ENCODE results near the gene CFAP70. TPM values are rescaled to one million over a fixed set of nuclear protein-coding genes. Genes with fewer than 3 reads are reported as not detected.

The CFAP70 gene
- total and polyA plus RNA-seq, 2 of the 8 experiments (the other 6 are each of a cell fraction or from before 2014, with no cell fraction given) = 0.21 to 0.30 TPM

DNA sequence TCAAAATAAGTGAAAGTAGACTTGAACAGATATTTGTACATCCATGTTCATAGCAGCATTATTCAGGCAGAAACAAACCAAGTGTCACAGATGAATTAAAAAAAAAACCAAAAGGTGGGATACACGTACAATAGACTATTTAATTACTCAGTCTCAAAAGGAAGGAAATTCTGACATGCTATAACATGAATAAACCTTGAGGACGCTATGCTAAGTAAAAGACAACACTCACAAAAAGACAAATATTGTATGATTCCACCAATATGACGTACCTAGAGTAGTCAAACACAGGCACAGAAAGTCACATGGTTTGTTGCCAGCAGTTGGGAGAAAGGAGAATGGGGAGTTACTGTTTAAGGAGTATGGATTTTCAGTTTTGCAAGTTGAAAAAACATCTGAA lies 18.0 kb upstream of the CFAP70 start:
- Histone ChIP-seq H3K23me2 (ENCODE audit: low read depth, low read length) (no peaks in the 10 kb centered on the region), H3K4me1 (replicated peaks in 1 of 4; ENCODE audit: control insufficient read depth in 3 of 4, insufficient read depth in 4 of 4, low read length in 3 of 4) (no peaks in the 10 kb centered on the region), H2AFZ (ENCODE audit: low read length) (no peak overlapping the region), H4K20me1 (replicated peaks in 1 of 2; ENCODE audit: control insufficient read depth in 1 of 2, insufficient read depth in 2 of 2, low read length in 2 of 2) (no peaks in the 10 kb centered on the region), H4K8ac (ENCODE audit: extremely low read depth, insufficient read depth, low read length) (no peak overlapping the region), H3K4me3 (ENCODE audit: extremely low read depth in 1 of 4, insufficient read depth in 2 of 4, low read depth in 3 of 4, low read length in 4 of 4) (no peak overlapping the region), H3K23ac (ENCODE audit: insufficient read length) (no peak overlapping the region), H2BK5ac (ENCODE audit: low read depth, low read length) (no peak overlapping the region), H3K79me1 (ENCODE audit: low read depth, low read length) (no peaks in the 10 kb centered on the region), H3K4ac (replicated peaks; ENCODE audit: insufficient read length, low read depth, low read length) (no peak overlapping the region), H2BK12ac (ENCODE audit: low read depth, low read length) (no peak overlapping the region), H2BK20ac (ENCODE audit: low read length) (no peak overlapping the region), H3K36me3 (ENCODE audit: control insufficient read depth in 2 of 4, insufficient read depth in 4 of 4, low read length in 3 of 4) (peaks cover 6 to 35% (median 23%) of the 10 kb centered on the region in 4 experiments), H3K9me3 (ENCODE audit: insufficient read depth in 2 of 2, low read depth in 1 of 2, low read length in 1 of 2) (no peaks in the 10 kb centered on the region), H3K79me2 (ENCODE audit: control insufficient read depth in 1 of 2, insufficient read depth in 2 of 2, low read length in 2 of 2) (no peaks in the 10 kb centered on the region), H4K5ac (ENCODE audit: insufficient read length, low read depth, low read length) (no peak overlapping the region), H3K18ac (ENCODE audit: extremely low read depth, low read length) (no peak overlapping the region), H3K9ac (replicated peaks in 1 of 4; ENCODE audit: extremely low read depth in 1 of 4, low read depth in 3 of 4, low read length in 3 of 4) (no peak overlapping the region), H3K27me3 (replicated peaks in 1 of 4; ENCODE audit: control insufficient read depth in 3 of 4, extremely low read depth in 1 of 4, insufficient read depth in 3 of 4, low read length in 3 of 4) (no peaks in the 10 kb centered on the region), H3K27ac (ENCODE audit: low read depth, low read length) (no peak overlapping the region), H3K56ac (replicated peaks; ENCODE audit: insufficient read length, low read depth, low read length) (no peak overlapping the region), H3K4me2 (ENCODE audit: insufficient read depth in 1 of 2, low read depth in 2 of 2, low read length in 2 of 2) (no peak overlapping the region), H2BK15ac (ENCODE audit: low read length) (no peak overlapping the region), H3K14ac (ENCODE audit: insufficient read length) (no peak overlapping the region), H2AK5ac (ENCODE audit: low read depth, low read length) (no peak overlapping the region), H2BK120ac (replicated peaks; ENCODE audit: low read depth, low read length) (no peak overlapping the region), H4K91ac (replicated peaks; ENCODE audit: insufficient read length, low read length) (no peak overlapping the region)
- 85% methylated on average over 3 of the region's 3 CpGs; no CpG with 5 or more reads in 1 of the 2 experiments for WGBS, 2 experiments (ENCODE audit: extremely low coverage in 1 of 2, insufficient coverage in 1 of 2, insufficient read length in 1 of 2, insufficient replicate concordance in 2 of 2, low coverage in 1 of 2, low lambda C conversion rate in 2 of 2, missing lambda C conversion rate in 1 of 2)
- ChIA-PET CTCF (ENCODE audit: partially characterized antibody) (no interaction called here), POLR2A (ENCODE audit: partially characterized antibody) (no interaction called here)
- DNase-seq (ENCODE audit: low read depth in 1 of 2, low spot score in 2 of 2) (no peak), FAIRE-seq (no peak)
- TF ChIP-seq KDM4A (IDR thresholded peaks at IDR 0.05; ENCODE audit: low read depth, low read length, severe bottlenecking) (no peak), SIRT6 (IDR thresholded peaks at IDR 0.05; ENCODE audit: low read length) (no peak)
